GM21360 (cell line): Measurements from ENCODE around the gene PTPN9.
"Not testable (repeated sequence)": the region's sequence is repeated elsewhere in the genome, so short reads cannot be mapped to it uniquely, and the experiment has no call there.

Experiments used
- ATAC-seq: cut with Tn5 transposase; IDR thresholded peaks from one replicate; pipeline ENCODE4 v1.9.1; 2021; ENCODE audit warnings: mild to moderate bottlenecking, moderate library complexity; ENCODE audit not compliant: unreplicated experiment

PTPN9 gene

DNA sequence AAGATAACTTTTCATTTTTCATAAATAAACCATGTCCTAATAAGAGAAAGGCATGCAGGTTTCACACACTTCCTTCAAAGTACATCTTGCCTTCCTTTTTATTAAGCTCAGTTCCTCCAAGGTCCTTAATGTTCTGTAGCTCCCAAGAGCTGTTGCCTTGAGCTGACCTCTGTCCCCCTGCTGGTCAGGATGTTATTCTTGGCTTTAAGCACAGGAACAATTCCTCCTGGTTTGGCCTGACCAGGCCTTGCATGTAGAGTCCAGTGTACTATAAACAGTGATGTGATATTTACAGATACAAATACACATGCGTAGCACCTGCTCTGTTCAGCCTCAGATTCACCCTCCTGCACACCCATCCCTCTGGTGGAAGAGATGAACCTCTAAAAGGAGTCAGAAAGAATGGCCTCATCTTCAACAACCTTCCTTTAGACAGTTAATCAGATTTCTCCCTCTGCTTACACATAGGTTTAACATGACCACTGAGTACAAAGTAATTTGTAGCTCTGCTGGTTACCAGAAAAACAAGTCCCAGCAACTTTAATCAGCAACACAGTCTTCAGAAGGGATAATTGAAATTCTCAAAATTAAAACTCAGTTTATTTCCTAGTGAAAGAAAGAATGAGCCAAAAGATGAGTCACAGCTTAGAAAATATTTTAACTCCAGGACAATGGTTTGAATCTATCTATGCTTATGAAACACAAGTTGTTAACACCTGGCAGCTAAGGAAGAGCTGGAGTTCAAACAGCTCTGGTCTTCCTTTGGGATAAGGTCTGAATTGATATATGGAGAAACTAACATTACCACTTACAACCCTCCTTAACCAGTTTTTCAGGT is 46.5 kb downstream of the PTPN9 start:
- ATAC-seq, result no peak

DNA sequence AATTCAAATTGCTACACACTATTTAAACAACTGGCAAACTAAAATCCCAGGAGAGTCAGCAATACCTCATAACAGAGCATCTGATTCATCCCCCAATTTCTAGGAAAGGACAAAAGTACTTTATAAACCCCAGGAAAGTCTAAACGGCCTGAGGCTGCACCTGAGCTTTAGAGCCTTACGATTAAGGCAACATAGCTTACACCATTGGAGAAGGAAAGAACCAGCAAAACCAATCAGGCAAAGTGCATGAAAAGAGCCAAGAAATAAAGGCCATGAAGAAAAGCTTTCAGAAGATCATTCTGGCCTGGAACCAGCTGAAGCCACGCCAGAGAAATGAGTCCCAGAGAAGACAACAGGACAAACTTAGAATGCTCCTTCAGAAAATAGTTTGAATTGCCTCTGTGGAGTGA is 48.1 kb downstream of the PTPN9 start:
- ATAC-seq, result no peak

DNA sequence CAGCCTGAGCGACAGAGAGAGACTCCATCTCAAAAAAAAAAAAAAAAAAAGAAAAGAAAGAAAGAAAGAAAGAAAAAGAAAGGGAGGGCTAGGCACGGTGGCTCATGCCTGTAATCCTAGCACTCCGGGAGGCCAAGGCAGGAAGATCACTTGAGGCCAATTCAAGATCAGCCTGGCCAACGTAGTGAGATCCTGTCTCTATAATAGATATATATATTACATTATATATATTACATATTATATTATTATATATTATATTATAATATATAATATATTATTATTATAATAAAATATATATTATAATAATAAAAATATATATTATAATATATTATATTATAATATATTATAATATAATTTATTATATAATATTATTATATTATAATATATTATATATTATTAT is 48.9 kb downstream of the PTPN9 start:
- ATAC-seq, result no peak

DNA sequence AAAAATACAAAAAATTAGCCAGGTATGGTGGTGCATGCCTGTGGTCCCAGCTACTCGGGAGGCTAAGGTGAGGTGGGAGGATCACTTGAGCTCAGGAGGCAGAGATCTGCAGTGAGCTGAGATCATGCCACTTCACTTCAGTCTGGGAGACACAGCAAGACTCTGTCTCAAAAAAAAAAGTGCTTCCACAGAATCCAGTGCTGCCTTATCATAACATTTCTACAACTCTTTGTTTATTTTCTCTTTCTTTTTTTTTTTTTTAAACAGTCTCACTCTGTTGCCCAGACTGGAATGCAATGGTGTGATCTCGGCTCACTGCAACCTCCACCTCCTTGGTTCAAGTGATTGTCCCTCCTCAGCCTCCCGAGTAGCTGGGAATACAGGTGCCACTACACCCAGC is 53.4 kb downstream of the PTPN9 start:
- not testable (repeated sequence) for ATAC-seq

DNA sequence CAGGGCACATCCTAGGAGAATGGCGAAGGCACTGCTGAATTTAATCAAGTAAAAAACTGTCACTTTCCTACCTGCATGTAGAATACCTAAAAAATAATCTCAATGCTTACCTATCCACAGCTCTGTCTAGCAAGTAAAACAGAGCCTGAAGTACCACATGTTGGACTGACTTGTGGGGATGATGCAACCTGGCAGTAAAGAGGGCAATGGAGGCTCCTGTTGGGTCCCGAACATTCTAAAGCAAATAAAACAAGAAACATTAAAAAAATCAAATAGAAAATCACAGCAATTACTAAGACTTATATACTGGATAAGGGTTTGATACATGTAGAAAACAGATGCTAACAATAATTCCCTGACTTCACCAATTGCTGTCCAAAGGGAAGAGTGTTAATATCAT is 56.1 kb downstream of the PTPN9 start:
- no peak for ATAC-seq

DNA sequence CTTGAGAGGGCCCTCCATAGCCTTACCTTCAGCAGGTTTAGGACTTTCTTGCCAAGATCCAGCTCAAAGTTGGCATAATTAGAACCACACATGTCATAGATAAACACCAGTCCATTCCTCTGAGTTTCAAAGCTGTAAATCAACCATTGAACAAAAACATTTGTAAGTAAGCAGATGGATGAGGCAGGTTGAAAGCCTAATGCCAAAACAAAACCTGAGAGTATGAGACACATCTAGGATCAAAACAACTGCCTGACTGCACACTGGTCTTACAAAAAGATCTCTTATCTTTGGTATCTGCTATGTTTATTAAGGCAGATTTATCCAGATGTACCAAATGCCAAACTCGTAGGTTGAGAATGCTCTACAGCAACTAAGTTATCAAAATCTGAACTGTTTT is 61.9 kb downstream of the PTPN9 start:
- no peak for ATAC-seq

DNA sequence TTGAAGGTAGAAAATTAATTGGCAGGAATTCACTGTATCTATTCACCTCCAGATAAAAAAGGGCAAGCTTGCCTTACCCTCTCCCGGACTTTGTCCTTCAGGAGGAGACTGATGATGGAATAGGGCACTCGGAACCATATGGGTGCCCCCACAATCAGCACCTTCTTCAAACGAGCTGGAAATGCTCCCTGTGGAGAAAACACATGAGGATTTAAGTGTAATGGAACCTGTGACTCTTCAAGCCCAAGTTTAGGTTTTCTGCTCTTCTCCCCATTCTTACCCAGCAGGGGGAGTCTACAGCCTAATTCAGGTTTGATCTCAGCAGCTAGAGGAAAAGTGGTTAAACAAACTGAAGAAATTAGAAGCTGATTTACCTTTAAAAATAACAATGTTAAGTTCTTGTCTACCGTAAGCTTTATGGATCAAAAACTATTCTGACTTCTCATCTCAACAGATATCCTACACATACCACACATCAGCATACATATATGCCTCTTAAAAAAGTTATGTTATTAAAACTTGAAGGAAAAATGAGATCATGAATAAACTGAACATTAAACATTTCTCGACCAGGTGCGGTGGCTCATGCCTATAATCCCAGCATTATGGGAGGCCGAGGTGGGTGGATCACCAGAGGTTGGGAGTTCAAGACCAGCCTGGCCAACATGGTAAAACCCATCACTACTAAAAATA is 70.1 kb downstream of the PTPN9 start:
- ATAC-seq, result no peak

DNA sequence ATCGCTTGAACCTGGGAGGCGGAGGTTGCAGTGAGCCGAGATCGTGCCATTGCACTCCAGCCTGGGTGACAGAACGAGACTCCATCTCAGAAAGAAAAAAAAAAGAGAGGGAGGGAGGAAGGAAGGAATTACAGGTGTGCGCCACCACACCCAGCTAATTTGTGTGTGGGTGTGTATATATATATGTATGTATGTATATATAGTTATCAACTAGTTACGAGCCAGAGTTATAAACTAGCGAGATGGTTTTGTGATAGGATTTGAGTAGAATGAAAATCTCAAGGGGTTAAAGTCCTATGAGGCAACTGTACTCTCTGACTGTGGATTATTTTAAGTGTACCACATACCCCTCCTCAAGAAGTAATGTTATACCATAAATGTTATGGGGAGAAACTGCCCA is 76.8 kb downstream of the PTPN9 start:
- no peak for ATAC-seq

DNA sequence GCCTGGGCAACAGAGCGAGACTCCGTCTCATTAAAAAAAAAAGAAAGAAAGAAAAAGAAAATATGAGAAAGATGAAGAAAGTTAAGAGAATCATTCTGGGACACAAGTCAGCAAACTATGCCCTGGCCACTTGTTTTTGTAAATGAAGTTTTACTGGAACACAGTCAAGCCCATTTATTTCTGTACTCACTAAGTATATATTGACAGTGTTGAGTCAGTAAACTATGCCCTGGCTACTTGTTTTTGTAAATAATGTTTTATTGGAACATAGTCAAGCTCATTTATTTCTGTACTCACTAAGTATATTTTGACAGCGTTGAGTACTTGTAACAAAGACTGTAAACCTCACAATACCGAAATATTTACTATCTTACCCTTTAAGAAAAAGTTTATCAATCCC is 85.4 kb downstream of the PTPN9 start:
- no peak for ATAC-seq

DNA sequence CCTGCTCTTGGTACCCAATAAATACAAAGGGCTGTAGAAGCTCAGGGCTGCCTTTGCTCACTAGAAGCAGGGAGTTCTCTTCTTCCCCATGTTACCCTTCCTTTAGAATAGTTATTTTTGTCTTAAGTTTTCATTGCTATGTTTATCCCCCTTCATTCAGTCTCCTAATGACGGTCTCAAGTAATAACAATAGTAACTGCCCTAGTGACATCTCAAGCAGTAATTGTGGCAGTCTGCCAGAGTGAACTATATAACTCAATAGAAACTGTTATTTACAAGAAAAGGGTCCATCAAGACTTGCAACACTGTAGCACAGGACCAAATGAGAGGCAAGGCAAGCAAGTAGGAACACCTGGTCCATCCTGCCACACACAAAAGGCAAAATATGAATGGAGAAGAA is 95.2 kb downstream of the PTPN9 start:
- no peak for ATAC-seq

DNA sequence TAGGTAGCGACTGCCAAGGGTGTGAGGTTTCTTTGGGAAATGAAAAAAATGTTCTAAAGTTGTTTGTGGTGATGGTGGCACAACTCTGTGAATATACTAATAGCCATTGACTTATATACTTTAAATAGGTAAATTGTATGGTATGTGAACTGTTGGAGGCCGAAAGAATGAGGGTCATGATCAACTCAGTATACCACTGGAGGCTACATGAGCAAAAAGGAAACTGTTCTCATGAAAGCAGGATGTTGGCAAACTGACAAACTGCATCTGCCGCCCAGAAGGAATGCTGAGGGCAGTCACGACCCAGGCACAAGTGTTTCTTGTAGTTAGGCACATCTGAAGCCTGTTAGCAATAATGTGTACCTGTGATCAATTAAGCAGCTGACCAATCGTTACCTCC is 95.6 kb downstream of the PTPN9 start:
- not testable (repeated sequence) for ATAC-seq

DNA sequence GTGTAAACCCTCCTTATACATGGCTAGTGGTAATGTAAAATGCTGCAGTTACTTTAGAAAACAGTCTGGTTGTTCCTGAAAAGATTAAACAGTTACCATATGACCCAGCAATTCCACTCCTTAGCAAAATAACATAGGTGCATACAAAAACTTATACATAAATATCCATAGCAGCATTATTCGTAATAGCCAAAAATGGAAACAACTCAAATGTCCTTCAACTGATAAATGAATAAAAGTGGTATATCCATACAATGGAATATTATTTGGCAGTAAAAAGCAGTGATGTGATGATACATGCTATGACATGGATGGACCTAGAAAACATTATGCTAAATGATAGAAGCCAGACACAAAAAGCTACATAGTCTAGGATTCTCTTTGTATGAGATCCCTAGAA is 96.0 kb downstream of the PTPN9 start:
- ATAC-seq, result no peak

DNA sequence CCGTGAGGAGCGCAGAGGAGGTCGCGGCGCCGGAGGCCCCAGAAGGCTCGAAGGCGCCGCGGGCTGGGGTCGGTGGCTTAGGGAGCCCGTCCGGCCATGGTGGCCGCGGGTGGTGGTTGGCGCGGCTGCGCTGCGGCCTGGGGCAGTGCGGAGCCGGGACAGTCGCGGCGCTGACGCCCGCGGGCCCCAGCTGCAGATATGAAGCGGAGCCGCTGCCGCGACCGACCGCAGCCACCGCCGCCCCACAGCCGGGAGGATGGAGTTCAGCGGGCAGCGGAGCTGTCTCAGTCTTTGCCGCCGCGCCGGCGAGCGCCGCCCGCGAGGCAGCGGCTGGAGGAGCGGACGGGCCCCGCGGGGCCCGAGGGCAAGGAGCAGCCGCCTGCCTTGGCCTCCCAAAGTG is 98.7 kb downstream of the PTPN9 start:
- ATAC-seq, result not testable (repeated sequence)

DNA sequence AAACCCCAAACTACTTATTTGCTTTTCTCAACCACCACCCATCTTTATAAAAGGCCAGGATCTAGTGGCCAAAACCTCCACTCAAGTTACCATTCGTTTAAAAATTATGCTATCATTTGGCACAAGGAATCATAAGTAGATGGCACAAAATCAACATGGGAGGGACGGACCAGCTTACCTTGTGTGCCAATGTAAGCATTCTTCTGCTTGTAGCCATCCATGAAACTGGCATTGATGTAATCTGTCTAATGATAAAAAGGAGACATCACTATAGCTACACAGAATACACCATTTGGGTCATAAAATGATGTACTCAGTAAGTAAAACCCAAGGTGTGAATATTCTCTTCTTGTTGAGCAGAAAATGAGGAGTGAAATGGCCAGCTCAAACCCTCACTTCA is 99.4 kb downstream of the PTPN9 start:
- no peak for ATAC-seq

DNA sequence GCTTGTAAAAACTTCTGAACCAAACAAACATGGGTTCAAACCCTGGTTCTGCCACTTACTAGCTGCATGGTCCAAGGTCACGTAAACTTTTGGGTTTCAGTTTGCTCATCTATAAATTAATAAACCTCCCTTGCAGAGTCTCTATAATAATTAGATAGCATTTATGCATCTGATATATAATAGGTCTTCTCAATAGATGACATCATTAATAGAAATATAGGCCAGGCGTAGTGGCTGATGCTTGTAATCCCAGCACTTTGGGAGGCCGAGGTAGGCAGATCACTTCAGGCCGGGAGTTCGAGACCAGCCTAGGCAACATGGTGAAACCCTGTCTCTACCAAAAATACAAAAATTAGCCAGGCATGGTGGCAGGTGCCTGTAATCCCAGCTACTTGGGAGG is 102.0 kb downstream of the PTPN9 start:
- ATAC-seq, result not testable (repeated sequence)

DNA sequence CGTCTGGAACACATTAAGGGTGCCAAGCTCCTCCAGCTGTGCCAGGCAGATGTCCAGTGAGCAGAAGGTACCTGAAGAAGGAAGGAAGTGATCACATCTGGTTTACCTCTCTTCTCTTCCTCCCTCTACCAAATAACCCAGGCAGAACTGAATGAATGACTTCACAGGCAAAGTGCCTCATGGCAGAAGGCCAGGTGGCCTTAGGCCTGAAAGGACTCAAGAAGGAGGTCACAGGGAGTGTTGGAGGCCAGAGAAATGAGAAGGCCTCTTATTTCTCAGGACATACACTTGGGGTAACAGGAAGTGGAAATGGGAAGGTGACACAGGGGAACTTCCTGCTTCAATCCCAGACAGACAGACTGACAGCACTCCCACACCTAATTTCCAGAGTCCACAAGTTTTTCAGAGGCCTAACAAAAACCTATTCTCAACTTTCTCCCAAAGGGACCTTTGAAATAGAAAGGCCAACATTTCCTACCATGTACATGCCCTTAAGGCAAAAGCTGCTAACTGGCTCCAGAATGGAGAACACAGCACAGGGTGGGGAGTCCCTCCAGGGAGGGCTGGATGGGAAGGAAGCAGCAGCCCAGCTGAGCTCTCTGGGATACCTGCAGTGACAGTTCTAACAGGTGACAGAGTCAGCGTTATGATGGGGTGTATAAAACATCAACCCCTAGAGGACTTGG is 110.1 kb downstream of the PTPN9 start:
- ATAC-seq, result no peak

DNA sequence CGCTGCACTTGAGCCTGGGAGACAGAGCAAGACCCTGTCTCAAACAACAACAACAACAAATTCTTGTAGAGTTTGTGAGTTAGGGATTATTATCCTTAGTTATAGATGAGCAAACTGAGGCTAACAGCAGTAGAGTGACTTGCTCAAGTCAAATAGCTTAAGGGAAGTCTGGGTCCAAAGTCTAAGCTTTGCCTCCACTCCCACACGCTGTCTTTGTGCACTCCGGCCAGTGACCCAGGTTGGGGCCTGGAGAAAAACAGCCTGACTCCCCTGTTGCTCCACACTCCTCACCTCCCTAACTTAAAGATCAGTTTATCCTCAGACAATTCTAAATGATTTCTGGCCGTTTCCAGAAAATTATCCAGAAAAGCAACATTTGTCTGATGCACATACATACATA is 118.5 kb downstream of the PTPN9 start:
- ATAC-seq, result no peak

DNA sequence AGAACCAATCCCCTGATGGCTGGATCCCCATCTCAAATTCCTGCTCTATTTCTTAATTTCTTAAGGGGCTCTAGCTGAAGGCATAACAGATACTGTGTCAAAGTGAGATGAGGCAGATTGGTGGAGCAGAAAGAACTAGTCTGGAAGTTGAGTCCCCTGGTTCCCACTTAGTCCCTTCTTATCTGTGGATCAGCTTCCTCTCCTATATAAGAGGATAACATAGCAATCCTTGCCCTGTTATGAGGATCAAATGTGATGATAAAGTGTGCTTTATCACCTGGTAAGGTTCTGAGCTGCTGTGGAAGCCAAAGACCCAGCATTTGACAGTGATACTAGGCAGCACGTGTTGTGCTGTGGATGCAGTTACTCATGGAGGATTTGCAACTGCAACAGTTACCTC is 119.5 kb downstream of the PTPN9 start:
- no peak for ATAC-seq

DNA sequence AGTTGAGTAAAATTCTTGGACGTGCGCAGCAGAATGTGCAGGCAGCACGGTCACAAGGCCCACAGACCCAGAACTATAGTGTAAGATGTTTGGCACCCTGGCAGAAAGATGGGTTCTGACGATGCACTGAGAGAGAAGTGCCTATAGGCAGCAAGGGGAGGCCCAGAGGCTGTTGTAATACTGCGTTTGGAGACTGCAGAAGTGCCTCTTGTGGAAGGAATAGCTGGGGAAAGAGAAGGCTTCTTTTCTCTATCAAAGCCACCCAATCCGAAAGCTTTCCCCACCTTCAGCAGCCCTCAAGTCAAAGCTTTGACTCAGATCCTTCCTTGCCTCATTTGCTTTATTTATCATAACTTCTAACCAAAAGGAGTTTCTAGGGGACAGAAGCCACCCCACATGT is 122.4 kb downstream of the PTPN9 start:
- ATAC-seq, result no peak

DNA sequence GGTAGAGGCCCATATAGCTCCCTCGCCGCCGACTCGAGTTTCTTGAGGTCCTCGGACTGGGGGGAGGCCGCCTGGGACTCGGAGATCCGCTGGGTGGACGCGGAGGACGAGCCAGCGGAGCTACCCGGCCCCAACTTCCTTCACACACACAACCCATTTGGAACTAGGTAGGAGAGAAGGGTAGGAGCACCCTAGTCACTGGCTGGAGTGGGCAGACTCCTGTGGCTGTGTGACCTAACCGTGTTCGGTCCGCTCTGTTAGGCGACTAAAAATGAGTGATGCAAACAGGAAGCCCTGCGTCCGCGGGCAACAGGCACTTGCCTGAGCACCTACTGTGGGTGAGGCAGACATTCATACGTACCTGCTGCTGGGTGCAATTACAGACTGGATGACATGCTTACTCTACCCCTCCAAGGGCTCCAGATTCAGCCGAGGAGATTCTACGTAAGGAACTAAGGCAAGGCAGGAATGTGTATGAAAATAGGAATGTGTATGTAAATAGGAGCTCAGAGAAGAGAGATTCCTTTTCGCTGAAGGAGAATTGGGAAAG is 123.1 kb downstream of the PTPN9 start:
- ATAC-seq, result no peak

DNA sequence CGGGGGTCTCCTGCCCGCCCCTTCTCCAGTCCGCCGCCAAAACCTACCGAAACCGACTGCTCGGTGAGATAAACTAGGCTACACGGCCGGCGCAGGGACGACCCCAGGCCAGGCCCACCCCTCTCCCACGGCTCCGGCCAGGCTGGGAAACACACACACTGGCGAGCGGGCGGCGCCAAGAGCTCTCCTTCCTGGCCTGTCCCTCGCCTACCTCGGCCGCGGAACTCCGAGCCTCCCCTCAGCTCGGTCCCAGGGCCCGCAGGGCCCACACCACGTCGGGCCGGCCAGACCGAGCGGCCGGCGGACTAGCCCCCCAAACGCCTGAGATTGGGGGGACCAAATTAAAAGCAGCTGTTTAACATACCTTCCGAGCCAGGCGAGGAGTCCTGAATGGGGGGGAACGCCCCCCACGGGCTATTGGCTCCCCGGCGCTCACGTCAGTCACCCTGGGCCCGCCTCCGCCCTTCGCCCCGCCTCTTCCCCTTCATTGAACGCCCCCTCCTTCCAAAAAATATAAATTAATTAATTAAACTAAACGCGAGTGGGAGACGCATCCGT is 123.6 kb downstream of the PTPN9 start:
- ATAC-seq, result no peak
